HepG2 (cell line): ENCODE measurements around the gene PPP2R1B. TPM values are rescaled to one million over a fixed set of nuclear protein-coding genes. Genes with fewer than 3 reads are reported as not detected.

ENCODE experiments used
- ADNP ChIP-seq: sonication (generic); formaldehyde crosslinking; IDR thresholded peaks from 2 replicates; pipeline ENCODE4 v1.4.0; 2020; ENCODE audit warnings: missing genetic modification reagents
- CCAR2 ChIP-seq: fragments of 200-400 bp; formaldehyde crosslinking; optimal IDR thresholded peaks from 2 replicates; pipeline ENCODE3; 2018; ENCODE audit warnings: low read depth, mild to moderate bottlenecking, low read length, moderate library complexity
- FOXJ3 ChIP-seq: sonication (generic); formaldehyde crosslinking; IDR thresholded peaks from 2 replicates; pipeline ENCODE4 v1.4.0; 2020; ENCODE audit warnings: missing genetic modification reagents, mild to moderate bottlenecking, borderline replicate concordance
- HNF4G ChIP-seq, 2 experiments: sonication (generic) in 1 of 2; formaldehyde crosslinking in 1 of 2; IDR thresholded peaks; 2 replicates each; pipeline versions ENCODE4 v1.4.0 to v1.6.1; 2011 to 2020; ENCODE audit warnings: borderline replicate concordance in 2 of 2, low read depth in 2 of 2, mild to moderate bottlenecking in 2 of 2, low read length in 1 of 2, missing genetic modification reagents in 1 of 2, moderate library complexity in 1 of 2
- KAT8 ChIP-seq: IDR thresholded peaks from 2 replicates; pipeline ENCODE4 v1.6.1; 2016; ENCODE audit warnings: missing genetic modification reagents, missing compliant biosample characterization
- KDM6A ChIP-seq: IDR thresholded peaks from 2 replicates; pipeline ENCODE4 v1.6.1; 2016; ENCODE audit warnings: low read depth
- POLR2AphosphoS2 ChIP-seq: IDR thresholded peaks from 2 replicates; pipeline ENCODE4 v1.6.1; 2011; ENCODE audit warnings: low read depth, low read length, improper control_type of control experiment
- RFXAP ChIP-seq: sonication (generic); formaldehyde crosslinking; IDR thresholded peaks from 2 replicates; pipeline ENCODE4 v1.4.0; 2020; ENCODE audit warnings: missing genetic modification reagents, borderline replicate concordance
- SMARCE1 ChIP-seq: fragments of 450-650 bp; IDR thresholded peaks from 2 replicates; pipeline ENCODE4 v1.6.1; 2017; ENCODE audit warnings: borderline replicate concordance
- TSC22D2 ChIP-seq: sonication (generic); formaldehyde crosslinking; IDR thresholded peaks from 2 replicates; pipeline ENCODE4 v1.5.1; 2020; ENCODE audit warnings: missing genetic modification reagents, mild to moderate bottlenecking, borderline replicate concordance
- ZFAT ChIP-seq: sonication (generic); formaldehyde crosslinking; conservative IDR thresholded peaks from 2 replicates; pipeline ENCODE4 v1.8.1; 2023; ENCODE audit warnings: missing genetic modification reagents, inconsistent platforms
- ZNF33B ChIP-seq: sonication (generic); formaldehyde crosslinking; IDR thresholded peaks from 2 replicates; pipeline ENCODE4 v1.5.1; 2020; ENCODE audit warnings: mild to moderate bottlenecking, missing genetic modification reagents
- ZNF607 ChIP-seq: sonication (generic); formaldehyde crosslinking; IDR thresholded peaks from 2 replicates; pipeline ENCODE4 v1.5.1; 2020; ENCODE audit warnings: missing genetic modification reagents, mild to moderate bottlenecking, borderline replicate concordance
- ZNF616 ChIP-seq: sonication (generic); formaldehyde crosslinking; IDR thresholded peaks from 2 replicates; pipeline ENCODE4 v1.5.0; 2020; ENCODE audit warnings: low read depth, mild to moderate bottlenecking, missing genetic modification reagents
- ZNF761 ChIP-seq: sonication (generic); formaldehyde crosslinking; conservative IDR thresholded peaks from 2 replicates; pipeline ENCODE4 v1.4.0; 2020; ENCODE audit warnings: mild to moderate bottlenecking, missing genetic modification reagents
- ZNF775 ChIP-seq: sonication (generic); formaldehyde crosslinking; IDR thresholded peaks from 2 replicates; pipeline ENCODE4 v1.4.0; 2020; ENCODE audit warnings: missing genetic modification reagents, mild to moderate bottlenecking, moderate library complexity, borderline replicate concordance
- ZSCAN25 ChIP-seq: sonication (generic); formaldehyde crosslinking; IDR thresholded peaks from 2 replicates; pipeline ENCODE4 v1.8.0; 2022; ENCODE audit warnings: mild to moderate bottlenecking, missing genetic modification reagents
- polyA plus RNA-seq, 8 experiments: library from polyadenylated mRNA; depleted of rRNA in 3 of 8; stranded (reverse) in 7 of 8; unstranded in 1 of 8; fragments of >200 nt; fragmentation: Illumina TruSeq in 4 of 8; extraction: Trizol in 4 of 8; gene quantifications; 2 replicates each; pipeline versions ENCODE4 v1.2.1 to v1.2.3, GENCODE V29; 2011 to 2016; ENCODE audit warnings: low read depth in 4 of 8, missing spikeins in 1 of 8, mixed read lengths in 1 of 8; ENCODE audit not compliant: insufficient read depth in 1 of 8
- total RNA-seq, 5 experiments: library from RNA; depleted of rRNA; stranded (reverse); fragments of >200 nt; fragmentation: Illumina TruSeq; extraction: Trizol; gene quantifications; 2 replicates each; pipeline ENCODE4 v1.2.3, GENCODE V29; 2016; ENCODE audit warnings: low read depth in 1 of 5
- TF ChIP-seq, protein P1 (sequence below): sonication (generic); formaldehyde crosslinking; IDR thresholded peaks from 2 replicates; pipeline ENCODE4 v1.5.0; 2020; ENCODE audit warnings: mild to moderate bottlenecking, missing genetic modification reagents
- TF ChIP-seq, protein P2 (sequence below): sonication (generic); formaldehyde crosslinking; IDR thresholded peaks from 2 replicates; pipeline ENCODE4 v1.5.0; 2020; ENCODE audit warnings: mild to moderate bottlenecking, missing genetic modification reagents, borderline replicate concordance

PPP2R1B gene
- total and polyA plus RNA-seq, 2 of the 13 experiments (the other 11 are each of a cell fraction or from before 2014, with no cell fraction given): 22.1 to 56.8 TPM

DNA sequence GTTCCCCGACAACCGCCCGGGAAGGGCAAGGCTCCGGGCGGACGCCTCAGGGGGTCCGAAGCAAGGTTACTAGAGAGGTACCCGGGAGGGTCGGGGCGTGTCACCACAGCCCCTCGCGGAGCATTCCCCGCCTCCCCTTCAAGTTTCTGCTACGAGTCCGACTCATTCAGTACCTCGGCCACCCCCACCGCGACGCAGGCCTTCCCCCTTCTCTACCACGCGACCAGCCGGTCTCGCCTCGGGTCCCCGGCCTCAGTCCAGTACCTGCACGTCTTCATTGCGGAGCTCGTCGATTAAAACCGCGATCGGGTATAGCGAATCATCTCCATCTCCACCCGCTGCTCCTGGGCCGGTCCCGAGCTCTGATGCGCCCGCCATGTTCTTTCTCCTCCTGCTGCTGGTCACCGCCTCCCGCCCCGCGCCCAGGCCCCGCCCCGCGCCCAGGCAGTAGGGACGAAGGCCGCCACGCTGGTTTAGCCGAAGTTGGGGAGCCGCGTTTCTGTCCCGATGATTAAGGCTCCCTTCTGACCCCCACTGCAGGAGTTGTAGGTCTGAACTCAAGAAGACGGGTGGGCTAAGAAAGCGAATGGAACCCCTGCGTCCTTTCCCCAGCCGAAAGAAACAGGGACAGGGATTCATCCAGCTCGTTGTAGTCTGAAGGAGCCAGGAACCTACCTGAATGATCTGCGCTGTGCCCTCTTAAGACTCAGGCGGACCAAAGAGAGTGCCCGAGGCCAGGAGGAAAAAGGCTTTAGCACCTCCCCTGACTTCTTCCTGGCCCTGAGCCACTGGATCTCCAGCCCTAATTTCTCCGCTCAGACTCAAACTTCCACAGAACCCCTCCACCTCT, at the start of gene PPP2R1B (continued):
- TF ChIP-seq, protein P1, sequence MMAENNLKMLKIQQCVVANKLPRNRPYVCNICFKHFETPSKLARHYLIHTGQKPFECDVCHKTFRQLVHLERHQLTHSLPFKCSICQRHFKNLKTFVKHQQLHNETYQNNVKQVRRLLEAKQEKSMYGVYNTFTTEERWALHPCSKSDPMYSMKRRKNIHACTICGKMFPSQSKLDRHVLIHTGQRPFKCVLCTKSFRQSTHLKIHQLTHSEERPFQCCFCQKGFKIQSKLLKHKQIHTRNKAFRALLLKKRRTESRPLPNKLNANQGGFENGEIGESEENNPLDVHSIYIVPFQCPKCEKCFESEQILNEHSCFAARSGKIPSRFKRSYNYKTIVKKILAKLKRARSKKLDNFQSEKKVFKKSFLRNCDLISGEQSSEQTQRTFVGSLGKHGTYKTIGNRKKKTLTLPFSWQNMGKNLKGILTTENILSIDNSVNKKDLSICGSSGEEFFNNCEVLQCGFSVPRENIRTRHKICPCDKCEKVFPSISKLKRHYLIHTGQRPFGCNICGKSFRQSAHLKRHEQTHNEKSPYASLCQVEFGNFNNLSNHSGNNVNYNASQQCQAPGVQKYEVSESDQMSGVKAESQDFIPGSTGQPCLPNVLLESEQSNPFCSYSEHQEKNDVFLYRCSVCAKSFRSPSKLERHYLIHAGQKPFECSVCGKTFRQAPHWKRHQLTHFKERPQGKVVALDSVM (CRISPR knock-in tag): 0 out of 2 replicates have a peak, but pooled peaks have one; percentile 35
- TF ChIP-seq TSC22D2 (CRISPR knock-in tag) (no peak), ZNF761 (no peak), ZNF775 (CRISPR knock-in tag) (no peak), ZNF616 (CRISPR knock-in tag) (no peak; the same call in 1 of the 2 replicates), KAT8 (CRISPR knock-in tag) (peak; percentile 10), HNF4G (IDR thresholded peaks at IDR 0.05; ENCODE audit: borderline replicate concordance, low read depth, low read length) (no peak), HNF4G (CRISPR knock-in tag; IDR thresholded peaks at IDR 0.05; ENCODE audit: borderline replicate concordance, low read depth) (no peak), KDM6A (no peak), RFXAP (no peak), ADNP (CRISPR knock-in tag) (no peak), FOXJ3 (0 out of 2 replicates have a peak, but pooled peaks have one; percentile 33), POLR2AphosphoS2 (no peak), SMARCE1 (no peak), ZNF607 (no peak; the same call in 1 of the 2 replicates), CCAR2 (no peak), ZSCAN25 (no peak), ZNF33B (CRISPR knock-in tag) (peak; percentile 75; the same call in 1 of the 2 replicates), ZFAT (CRISPR knock-in tag) (no peak)
- TF ChIP-seq, protein P2, sequence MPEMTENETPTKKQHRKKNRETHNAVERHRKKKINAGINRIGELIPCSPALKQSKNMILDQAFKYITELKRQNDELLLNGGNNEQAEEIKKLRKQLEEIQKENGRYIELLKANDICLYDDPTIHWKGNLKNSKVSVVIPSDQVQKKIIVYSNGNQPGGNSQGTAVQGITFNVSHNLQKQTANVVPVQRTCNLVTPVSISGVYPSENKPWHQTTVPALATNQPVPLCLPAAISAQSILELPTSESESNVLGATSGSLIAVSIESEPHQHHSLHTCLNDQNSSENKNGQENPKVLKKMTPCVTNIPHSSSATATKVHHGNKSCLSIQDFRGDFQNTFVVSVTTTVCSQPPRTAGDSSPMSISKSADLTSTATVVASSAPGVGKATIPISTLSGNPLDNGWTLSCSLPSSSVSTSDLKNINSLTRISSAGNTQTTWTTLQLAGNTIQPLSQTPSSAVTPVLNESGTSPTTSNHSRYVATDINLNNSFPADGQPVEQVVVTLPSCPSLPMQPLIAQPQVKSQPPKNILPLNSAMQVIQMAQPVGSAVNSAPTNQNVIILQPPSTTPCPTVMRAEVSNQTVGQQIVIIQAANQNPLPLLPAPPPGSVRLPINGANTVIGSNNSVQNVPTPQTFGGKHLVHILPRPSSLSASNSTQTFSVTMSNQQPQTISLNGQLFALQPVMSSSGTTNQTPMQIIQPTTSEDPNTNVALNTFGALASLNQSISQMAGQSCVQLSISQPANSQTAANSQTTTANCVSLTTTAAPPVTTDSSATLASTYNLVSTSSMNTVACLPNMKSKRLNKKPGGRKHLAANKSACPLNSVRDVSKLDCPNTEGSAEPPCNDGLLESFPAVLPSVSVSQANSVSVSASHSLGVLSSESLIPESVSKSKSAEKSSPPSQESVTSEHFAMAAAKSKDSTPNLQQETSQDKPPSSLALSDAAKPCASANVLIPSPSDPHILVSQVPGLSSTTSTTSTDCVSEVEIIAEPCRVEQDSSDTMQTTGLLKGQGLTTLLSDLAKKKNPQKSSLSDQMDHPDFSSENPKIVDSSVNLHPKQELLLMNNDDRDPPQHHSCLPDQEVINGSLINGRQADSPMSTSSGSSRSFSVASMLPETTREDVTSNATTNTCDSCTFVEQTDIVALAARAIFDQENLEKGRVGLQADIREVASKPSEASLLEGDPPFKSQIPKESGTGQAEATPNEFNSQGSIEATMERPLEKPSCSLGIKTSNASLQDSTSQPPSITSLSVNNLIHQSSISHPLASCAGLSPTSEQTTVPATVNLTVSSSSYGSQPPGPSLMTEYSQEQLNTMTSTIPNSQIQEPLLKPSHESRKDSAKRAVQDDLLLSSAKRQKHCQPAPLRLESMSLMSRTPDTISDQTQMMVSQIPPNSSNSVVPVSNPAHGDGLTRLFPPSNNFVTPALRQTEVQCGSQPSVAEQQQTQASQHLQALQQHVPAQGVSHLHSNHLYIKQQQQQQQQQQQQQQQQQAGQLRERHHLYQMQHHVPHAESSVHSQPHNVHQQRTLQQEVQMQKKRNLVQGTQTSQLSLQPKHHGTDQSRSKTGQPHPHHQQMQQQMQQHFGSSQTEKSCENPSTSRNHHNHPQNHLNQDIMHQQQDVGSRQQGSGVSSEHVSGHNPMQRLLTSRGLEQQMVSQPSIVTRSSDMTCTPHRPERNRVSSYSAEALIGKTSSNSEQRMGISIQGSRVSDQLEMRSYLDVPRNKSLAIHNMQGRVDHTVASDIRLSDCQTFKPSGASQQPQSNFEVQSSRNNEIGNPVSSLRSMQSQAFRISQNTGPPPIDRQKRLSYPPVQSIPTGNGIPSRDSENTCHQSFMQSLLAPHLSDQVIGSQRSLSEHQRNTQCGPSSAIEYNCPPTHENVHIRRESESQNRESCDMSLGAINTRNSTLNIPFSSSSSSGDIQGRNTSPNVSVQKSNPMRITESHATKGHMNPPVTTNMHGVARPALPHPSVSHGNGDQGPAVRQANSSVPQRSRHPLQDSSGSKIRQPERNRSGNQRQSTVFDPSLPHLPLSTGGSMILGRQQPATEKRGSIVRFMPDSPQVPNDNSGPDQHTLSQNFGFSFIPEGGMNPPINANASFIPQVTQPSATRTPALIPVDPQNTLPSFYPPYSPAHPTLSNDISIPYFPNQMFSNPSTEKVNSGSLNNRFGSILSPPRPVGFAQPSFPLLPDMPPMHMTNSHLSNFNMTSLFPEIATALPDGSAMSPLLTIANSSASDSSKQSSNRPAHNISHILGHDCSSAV (CRISPR knock-in tag): peak; percentile 58; the same call in 1 of the 2 replicates
